ENCODE measurements around the gene PIMREG.

PIMREG gene

GRCh38 chr17:6461792-6462524 is 17.7 kb downstream of the PIMREG start:
- Mint-ChIP-seq H3K27me3 (ENCODE audit: low read depth) (peaks cover 3% of the 10 kb centered on the region), H3K4me3 (no peak overlapping the region), H3K27ac (peak overlapping the region; percentile 18), H3K36me3 (ENCODE audit: low read depth) (no peaks in the 10 kb centered on the region), H3K4me1 (ENCODE audit: low read depth) (peaks cover 12% of the 10 kb centered on the region), H3K9me3 (no peaks in the 10 kb centered on the region)
- peak; percentile 30 for DNase-seq (ENCODE audit: low spot score)

- no peak overlapping the region for H3K4me3 Mint-ChIP-seq
- no peaks in the 10 kb centered on the region for H3K36me3 Mint-ChIP-seq (ENCODE audit: low read depth)
- no peaks in the 10 kb centered on the region for H3K9me3 Mint-ChIP-seq
- no peak for DNase-seq (ENCODE audit: low spot score)
- peaks cover 9% of the 10 kb centered on the region for H3K4me1 Mint-ChIP-seq (ENCODE audit: low read depth)
- peaks cover 3% of the 10 kb centered on the region for H3K27me3 Mint-ChIP-seq (ENCODE audit: low read depth)
- no peak overlapping the region for H3K27ac Mint-ChIP-seq
Measured at GRCh38 chr17:6462692-6463091, 18.4 kb downstream of the PIMREG start.

GRCh38 chr17:6463616-6464445 is 19.6 kb downstream of the PIMREG start:
- Mint-ChIP-seq H3K4me1 (ENCODE audit: low read depth) (peaks cover 9% of the 10 kb centered on the region), H3K36me3 (ENCODE audit: low read depth) (no peaks in the 10 kb centered on the region), H3K9me3 (no peaks in the 10 kb centered on the region), H3K27me3 (ENCODE audit: low read depth) (peaks cover 3% of the 10 kb centered on the region), H3K27ac (no peak overlapping the region), H3K4me3 (no peak overlapping the region)
- no peak for DNase-seq (ENCODE audit: low spot score)

- peaks cover 3% of the 10 kb centered on the region for H3K27me3 Mint-ChIP-seq (ENCODE audit: low read depth)
- DNase-seq (ENCODE audit: low spot score) = no peak
Measured at GRCh38 chr17:6464446-6465041, 20.3 kb downstream of the PIMREG start.

GRCh38 chr17:6465206-6466003 is 21.1 kb downstream of the PIMREG start:
- Mint-ChIP-seq H3K4me1 (ENCODE audit: low read depth) (peaks cover 9% of the 10 kb centered on the region), H3K9me3 (no peaks in the 10 kb centered on the region), H3K27me3 (ENCODE audit: low read depth) (no peaks in the 10 kb centered on the region), H3K4me3 (no peak overlapping the region), H3K27ac (no peak overlapping the region), H3K36me3 (ENCODE audit: low read depth) (no peaks in the 10 kb centered on the region)
- no peak for DNase-seq (ENCODE audit: low spot score)

More at GRCh38 chr17:6464446-6465041, 20.3 kb downstream of the PIMREG start:
- H3K4me3 Mint-ChIP-seq = no peak overlapping the region
- H3K4me1 Mint-ChIP-seq (ENCODE audit: low read depth) = peaks cover 9% of the 10 kb centered on the region
- no peaks in the 10 kb centered on the region for H3K9me3 Mint-ChIP-seq
- no peaks in the 10 kb centered on the region for H3K36me3 Mint-ChIP-seq (ENCODE audit: low read depth)
- no peak overlapping the region for H3K27ac Mint-ChIP-seq

- Mint-ChIP-seq H3K27ac (no peak overlapping the region), H3K9me3 (no peaks in the 10 kb centered on the region), H3K27me3 (ENCODE audit: low read depth) (no peaks in the 10 kb centered on the region), H3K4me1 (ENCODE audit: low read depth) (no peaks in the 10 kb centered on the region), H3K36me3 (ENCODE audit: low read depth) (no peaks in the 10 kb centered on the region), H3K4me3 (no peak overlapping the region)
- no peak for DNase-seq (ENCODE audit: low spot score)
Measured at GRCh38 chr17:6467567-6467966, 23.3 kb downstream of the PIMREG start.

GRCh38 chr17:6468051-6468790 is 24.0 kb downstream of the PIMREG start:
- Mint-ChIP-seq H3K27me3 (ENCODE audit: low read depth) (no peaks in the 10 kb centered on the region), H3K27ac (no peak overlapping the region), H3K4me3 (no peak overlapping the region), H3K36me3 (ENCODE audit: low read depth) (no peaks in the 10 kb centered on the region), H3K9me3 (no peaks in the 10 kb centered on the region), H3K4me1 (ENCODE audit: low read depth) (peaks cover 1% of the 10 kb centered on the region)
- DNase-seq (ENCODE audit: low spot score) = no peak

- no peaks in the 10 kb centered on the region for H3K27me3 Mint-ChIP-seq (ENCODE audit: low read depth)
- H3K4me3 Mint-ChIP-seq = no peak overlapping the region
- DNase-seq (ENCODE audit: low spot score) = no peak
- H3K36me3 Mint-ChIP-seq (ENCODE audit: low read depth) = no peaks in the 10 kb centered on the region
- H3K9me3 Mint-ChIP-seq = no peaks in the 10 kb centered on the region
- no peak overlapping the region for H3K27ac Mint-ChIP-seq
- peaks cover 1% of the 10 kb centered on the region for H3K4me1 Mint-ChIP-seq (ENCODE audit: low read depth)
Measured at GRCh38 chr17:6470146-6470718, 26.0 kb downstream of the PIMREG start.

- no peaks in the 10 kb centered on the region for H3K36me3 Mint-ChIP-seq (ENCODE audit: low read depth)
- DNase-seq (ENCODE audit: low spot score) = no peak
- peaks cover 1% of the 10 kb centered on the region for H3K4me1 Mint-ChIP-seq (ENCODE audit: low read depth)
Measured at GRCh38 chr17:6470751-6471521, 26.7 kb downstream of the PIMREG start.

GRCh38 chr17:6471531-6472465 is 27.5 kb downstream of the PIMREG start:
- no peak for DNase-seq (ENCODE audit: low spot score)
- Mint-ChIP-seq H3K9me3 (no peaks in the 10 kb centered on the region), H3K4me1 (ENCODE audit: low read depth) (peaks cover 1% of the 10 kb centered on the region), H3K27me3 (ENCODE audit: low read depth) (no peaks in the 10 kb centered on the region), H3K4me3 (no peak overlapping the region), H3K36me3 (ENCODE audit: low read depth) (no peaks in the 10 kb centered on the region), H3K27ac (no peak overlapping the region)

More at GRCh38 chr17:6470751-6471521, 26.7 kb downstream of the PIMREG start:
- H3K27ac Mint-ChIP-seq = no peak overlapping the region
- H3K27me3 Mint-ChIP-seq (ENCODE audit: low read depth) = no peaks in the 10 kb centered on the region
- H3K4me3 Mint-ChIP-seq = no peak overlapping the region
- no peaks in the 10 kb centered on the region for H3K9me3 Mint-ChIP-seq

- Mint-ChIP-seq H3K4me3 (no peak overlapping the region), H3K27ac (no peak overlapping the region), H3K27me3 (ENCODE audit: low read depth) (no peaks in the 10 kb centered on the region), H3K9me3 (no peaks in the 10 kb centered on the region), H3K4me1 (ENCODE audit: low read depth) (peaks cover 1% of the 10 kb centered on the region), H3K36me3 (ENCODE audit: low read depth) (no peaks in the 10 kb centered on the region)
- DNase-seq (ENCODE audit: low spot score) = no peak
Measured at GRCh38 chr17:6472517-6472916, 28.3 kb downstream of the PIMREG start.

Data from T-helper 2 cell treated with Interferon-gamma antibody and Interleukin-4, amounts not matched to agents 5 μg/mL and 100 μg/mL, for 36 hours (primary cell).